ENCODE data around the gene DCN.
"Not testable (repeated sequence)": the region's sequence is repeated elsewhere in the genome, so short reads cannot be mapped to it uniquely, and the experiment has no call there.

The DCN gene

DNA sequence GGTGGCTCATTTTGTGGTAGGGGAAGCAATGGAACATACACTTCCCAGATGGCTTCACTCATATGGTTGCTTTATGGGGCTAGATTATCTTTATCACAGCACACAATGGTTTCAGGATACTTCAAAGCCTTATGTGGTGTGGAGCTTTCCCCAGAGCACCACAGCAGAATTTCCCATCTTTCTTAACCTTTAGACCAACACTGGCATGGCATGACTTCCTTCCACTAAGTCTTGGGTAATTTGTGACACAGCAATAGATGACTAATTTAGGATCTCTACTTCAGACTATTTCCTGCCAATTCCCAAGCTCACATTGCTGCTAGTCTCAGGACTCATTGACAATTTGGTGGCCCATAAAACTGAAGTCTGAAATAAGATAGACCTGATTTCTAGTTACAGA lies 36.9 kb upstream of the DCN start:
- TF ChIP-seq, protein P1, sequence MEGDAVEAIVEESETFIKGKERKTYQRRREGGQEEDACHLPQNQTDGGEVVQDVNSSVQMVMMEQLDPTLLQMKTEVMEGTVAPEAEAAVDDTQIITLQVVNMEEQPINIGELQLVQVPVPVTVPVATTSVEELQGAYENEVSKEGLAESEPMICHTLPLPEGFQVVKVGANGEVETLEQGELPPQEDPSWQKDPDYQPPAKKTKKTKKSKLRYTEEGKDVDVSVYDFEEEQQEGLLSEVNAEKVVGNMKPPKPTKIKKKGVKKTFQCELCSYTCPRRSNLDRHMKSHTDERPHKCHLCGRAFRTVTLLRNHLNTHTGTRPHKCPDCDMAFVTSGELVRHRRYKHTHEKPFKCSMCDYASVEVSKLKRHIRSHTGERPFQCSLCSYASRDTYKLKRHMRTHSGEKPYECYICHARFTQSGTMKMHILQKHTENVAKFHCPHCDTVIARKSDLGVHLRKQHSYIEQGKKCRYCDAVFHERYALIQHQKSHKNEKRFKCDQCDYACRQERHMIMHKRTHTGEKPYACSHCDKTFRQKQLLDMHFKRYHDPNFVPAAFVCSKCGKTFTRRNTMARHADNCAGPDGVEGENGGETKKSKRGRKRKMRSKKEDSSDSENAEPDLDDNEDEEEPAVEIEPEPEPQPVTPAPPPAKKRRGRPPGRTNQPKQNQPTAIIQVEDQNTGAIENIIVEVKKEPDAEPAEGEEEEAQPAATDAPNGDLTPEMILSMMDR (IDR thresholded peaks at IDR 0.05; ENCODE audit: low read depth, low read length) = no peak

DNA sequence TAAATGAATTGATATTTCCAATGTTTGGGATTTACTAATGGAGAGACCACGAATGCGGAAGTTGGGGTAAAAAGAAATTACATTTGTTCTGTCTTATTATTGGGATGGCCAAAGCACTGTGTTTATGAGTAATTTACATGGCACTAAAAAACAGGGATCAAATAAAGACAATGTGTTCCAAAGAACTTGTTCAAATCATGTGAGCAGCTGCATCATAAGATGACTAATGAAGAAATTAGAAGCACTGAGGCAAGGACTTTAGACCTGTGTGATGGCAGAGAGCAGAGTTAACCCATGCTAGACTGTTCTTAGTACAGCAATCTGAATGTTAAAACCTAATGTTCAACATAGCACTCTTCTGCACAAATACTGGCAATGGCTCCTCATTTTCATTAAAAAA lies 34.3 kb upstream of the DCN start:
- TF ChIP-seq, protein P1 (IDR thresholded peaks at IDR 0.05; ENCODE audit: low read depth, low read length) = no peak
- no peak for DNase-seq (ENCODE audit: extremely low read depth, low read depth)

More for the DNA sequence above, 36.9 kb upstream of the DCN start:
- DNase-seq (ENCODE audit: extremely low read depth, low read depth) = no peak

DNA sequence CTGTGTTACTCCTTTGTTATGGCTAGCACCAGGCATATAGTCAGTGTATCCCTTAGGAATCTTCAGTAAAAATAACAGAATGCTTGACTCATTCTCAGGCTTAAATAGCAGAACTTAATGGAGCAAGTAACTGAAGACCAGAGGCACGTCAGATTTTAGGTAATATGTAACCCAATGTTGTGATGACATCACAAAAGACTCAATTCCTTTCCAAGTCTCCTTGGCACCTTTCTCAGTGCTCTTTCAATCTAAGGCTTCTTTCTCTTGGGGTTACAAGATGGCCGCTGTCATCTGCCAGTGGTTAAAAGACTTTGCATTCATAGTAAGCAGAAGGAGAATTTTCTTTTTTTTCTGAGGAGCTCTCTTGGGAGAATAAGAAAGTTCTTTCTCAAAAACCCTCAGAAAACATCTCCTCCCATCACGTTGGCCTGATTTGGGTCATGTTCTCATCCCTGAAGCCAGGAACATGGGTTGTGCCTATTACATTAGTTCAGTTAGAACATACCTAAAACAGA lies 33.4 kb upstream of the DCN start:
- TF ChIP-seq, protein P1 (IDR thresholded peaks at IDR 0.05; ENCODE audit: low read depth, low read length) = no peak
- DNase-seq (ENCODE audit: extremely low read depth, low read depth) = no peak

GRCh38 chr12:91211866-91212265 lies 29.2 kb upstream of the DCN start:
- TF ChIP-seq, protein P1 (IDR thresholded peaks at IDR 0.05; ENCODE audit: low read depth, low read length) = no peak
- no peak for DNase-seq (ENCODE audit: extremely low read depth, low read depth)

- no peak for DNase-seq (ENCODE audit: extremely low read depth, low read depth)
- TF ChIP-seq, protein P1 (IDR thresholded peaks at IDR 0.05; ENCODE audit: low read depth, low read length) = no peak
These were observed 28.0 kb upstream of the DCN start for GRCh38 chr12:91210618-91211017.

GRCh38 chr12:91210144-91210543 lies 27.5 kb upstream of the DCN start:
- TF ChIP-seq, protein P1 (IDR thresholded peaks at IDR 0.05; ENCODE audit: low read depth, low read length) = no peak
- DNase-seq (ENCODE audit: extremely low read depth, low read depth) = no peak

- DNase-seq (ENCODE audit: extremely low read depth, low read depth) = not testable (repeated sequence)
These were observed 24.7 kb upstream of the DCN start for GRCh38 chr12:91207301-91207700.

DNA sequence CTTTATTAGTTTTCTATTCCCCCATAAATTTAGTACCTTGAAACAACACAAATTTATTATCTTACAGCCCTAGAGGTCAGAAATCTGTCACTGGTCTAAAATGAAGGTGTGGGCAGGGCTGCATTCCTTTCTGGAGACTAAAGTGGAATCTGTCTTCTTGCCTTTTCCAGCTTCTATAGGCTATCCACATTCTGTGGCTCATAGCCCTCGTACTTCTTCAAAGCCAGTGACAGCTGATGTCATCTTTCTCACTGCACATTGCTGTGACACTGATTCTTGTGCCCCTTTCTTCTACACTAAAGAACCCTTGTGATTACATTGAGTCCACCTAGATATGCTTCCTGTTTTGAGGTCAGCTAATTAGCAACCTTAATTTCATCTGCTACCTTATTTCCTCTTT lies 23.2 kb upstream of the DCN start:
- no peak for DNase-seq (ENCODE audit: extremely low read depth, low read depth)
- TF ChIP-seq, protein P1 (IDR thresholded peaks at IDR 0.05; ENCODE audit: low read depth, low read length) = no peak
